ENCODE measurements around the gene MFAP5.

The MFAP5 gene, protein sequence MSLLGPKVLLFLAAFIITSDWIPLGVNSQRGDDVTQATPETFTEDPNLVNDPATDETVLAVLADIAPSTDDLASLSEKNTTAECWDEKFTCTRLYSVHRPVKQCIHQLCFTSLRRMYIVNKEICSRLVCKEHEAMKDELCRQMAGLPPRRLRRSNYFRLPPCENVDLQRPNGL

DNA sequence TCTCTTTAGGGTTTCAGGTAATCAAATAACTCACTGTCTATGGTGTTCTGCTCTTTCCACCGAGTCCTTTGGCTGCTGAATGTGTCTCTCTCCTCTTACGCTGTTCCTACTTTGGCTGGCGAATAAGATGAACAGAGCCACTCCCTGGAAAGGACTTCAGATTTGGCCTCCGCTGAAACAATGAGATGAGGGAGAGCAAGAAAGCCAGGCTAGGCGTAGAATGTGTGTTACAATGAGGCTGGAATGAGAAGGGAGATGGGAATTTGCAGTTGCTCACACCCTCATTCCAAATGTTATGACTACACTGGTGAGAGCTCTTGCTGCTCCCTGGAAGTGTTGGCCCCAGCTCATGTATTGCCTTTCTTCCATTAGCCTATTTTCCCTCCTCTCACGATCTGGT is at the start of gene MFAP5:
Gene MFAP5 (minus strand): TSS at position 234 of the 400 bp plus-strand sequence. CDS start 722 bp downstream, outside the sequence.
- no peak for DNase-seq

DNA sequence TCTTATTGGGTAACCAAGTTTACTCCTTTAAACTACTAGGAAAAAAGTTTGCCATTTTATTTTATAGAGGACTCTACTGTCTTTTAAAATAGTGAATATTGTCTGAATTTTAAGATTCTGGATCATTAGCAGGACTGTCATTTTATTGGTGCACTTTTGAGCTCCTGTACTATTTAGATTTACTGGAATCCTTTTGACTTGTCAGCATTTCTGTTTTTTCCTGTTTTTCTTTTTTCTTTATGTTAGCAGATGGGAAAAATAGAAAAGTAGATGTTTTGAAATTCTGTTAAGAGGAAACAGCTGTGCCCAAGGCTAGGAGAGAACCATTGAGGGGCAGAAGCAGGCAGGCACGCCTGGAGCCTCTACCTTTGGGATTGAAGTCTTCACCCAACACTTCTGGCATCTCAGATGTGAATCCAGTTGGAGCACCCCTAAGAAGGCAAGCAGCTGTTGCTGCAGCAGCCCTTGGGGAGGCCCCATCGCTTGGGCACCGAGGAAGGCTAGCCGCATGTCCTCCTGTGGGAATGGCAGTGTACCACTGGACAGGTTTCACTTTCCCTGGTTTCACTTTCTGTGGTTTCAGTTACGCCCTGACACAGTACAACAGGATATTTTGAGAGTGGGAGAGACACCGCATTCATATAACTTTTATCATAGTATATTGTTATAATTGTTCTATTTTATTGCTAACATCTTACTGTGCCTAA is 46.7 kb upstream of the MFAP5 start:
- DNase-seq, result no peak

DNA sequence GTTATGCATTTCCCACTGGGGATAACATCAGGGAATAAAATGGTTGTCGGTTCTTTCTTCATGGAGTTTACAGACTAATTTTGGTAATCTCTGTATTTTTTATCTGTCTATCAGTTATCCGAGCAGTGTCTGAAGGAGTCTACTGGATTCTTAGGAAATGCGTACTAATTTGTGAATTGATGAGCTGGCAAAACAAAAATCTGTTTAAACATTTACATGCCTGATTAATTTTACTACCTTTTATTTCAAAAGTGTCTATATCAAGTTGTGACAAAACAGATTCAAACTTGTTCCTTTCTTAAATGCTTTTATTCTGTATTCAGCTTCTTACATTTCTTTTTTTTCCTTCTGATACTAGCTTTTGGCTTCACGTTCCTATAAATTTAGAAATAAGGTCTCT is 39.5 kb upstream of the MFAP5 start:
- no peak for DNase-seq

DNA sequence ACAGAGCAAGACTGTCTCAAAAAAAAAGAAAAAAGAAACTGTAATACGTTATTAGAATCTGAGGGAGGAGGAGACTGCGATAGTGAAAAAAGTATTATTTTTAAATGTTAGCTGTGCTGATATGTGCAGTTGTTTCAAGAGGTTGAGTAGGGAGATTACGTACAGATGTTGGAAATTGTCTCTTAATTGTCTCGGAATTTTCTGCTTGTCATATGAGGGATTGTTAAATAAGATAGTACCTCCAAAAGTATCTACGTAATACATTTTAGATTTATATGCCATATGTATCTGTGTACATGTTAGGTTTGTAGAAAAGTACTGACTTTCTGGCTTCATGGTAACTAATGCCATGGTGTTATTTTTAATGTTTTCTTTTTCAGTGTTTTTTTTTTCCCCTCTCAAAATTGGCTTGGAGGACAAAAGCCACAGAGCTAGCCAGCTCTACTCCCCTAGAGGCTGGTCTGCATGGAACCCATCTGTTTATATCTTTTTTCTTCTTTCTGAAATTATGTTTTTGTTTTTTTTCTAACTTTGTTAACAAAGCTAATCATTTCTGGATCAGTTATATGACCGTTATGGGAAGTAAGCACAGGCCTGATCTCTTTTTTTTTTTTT is 38.5 kb upstream of the MFAP5 start:
- DNase-seq, result no peak

DNA sequence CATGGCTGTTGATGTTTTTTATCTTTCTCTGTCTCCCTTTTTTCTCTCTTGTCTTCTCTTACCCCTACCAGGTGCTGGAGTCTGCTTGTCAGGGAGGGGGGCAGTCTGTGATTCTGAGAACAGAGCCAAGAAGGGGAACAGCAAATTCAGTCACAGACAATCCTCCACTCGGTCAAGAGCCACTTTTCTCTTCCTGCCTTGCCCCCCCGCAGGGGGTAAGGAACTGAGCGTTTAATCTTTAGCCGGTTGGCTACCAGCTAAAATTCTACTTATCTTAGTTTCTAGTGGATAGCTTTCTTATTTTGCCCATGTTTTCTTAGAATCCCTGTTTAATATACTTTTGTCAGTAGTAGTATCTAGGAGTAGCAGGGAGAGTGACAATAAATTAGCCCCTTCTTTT is 37.1 kb upstream of the MFAP5 start:
- DNase-seq, result peak in 1 of 2 experiments; percentile 31

DNA sequence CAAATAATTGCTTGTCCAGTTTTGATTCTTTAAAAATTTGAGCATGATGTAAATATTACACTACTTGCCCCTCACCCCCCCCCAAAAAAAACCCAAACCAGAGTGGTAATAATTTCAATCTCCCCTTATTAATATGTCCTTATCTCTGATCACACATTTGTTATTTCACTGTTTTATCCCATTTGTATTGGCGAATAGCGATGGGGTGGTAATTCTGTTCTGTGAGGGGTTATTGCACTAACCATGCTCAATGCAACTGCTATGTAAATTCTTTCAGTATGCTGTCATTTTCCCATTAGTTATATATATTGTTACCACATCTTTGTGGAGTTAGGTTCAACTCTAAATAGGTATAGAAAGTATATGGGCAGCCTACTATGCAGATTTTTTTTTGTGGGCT is 36.3 kb upstream of the MFAP5 start:
- DNase-seq, result no peak

DNA sequence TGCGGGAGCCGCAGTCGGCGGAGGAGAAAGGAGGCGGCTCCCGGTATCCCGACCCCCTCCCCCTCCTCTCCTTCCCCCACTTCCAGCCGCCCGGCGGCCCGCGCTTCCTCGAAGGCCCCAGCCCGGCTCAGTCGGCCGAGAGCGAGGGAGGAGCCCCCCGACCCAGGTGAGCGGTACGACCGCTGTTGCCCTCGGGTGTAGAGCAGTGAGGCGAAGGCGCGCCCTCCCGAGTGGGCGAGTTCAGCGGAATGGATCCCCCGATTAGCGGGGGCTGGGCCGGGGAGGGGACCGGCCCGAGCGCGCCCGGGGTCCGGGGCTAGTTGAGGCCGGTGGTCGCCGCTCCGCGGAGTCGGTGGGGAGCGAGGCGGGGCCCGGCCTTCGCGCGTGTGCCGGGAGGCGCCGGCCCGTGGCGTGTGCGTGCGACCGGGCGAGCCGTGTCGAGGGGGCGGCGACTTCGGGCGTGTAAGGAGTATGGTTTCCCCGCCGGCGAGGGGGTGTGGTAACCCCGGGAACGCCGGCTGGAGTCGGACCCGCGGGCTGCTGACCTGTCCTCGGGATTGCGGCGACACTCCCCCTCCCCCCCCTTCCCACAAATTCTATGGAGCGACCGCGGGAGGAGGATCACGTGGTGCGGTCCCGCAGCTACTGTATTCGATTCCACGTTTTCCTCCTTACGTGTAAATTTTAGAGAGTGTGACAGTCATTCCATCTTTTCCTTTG is 35.7 kb upstream of the MFAP5 start:
- peak; percentile 26 to 33 for DNase-seq

DNA sequence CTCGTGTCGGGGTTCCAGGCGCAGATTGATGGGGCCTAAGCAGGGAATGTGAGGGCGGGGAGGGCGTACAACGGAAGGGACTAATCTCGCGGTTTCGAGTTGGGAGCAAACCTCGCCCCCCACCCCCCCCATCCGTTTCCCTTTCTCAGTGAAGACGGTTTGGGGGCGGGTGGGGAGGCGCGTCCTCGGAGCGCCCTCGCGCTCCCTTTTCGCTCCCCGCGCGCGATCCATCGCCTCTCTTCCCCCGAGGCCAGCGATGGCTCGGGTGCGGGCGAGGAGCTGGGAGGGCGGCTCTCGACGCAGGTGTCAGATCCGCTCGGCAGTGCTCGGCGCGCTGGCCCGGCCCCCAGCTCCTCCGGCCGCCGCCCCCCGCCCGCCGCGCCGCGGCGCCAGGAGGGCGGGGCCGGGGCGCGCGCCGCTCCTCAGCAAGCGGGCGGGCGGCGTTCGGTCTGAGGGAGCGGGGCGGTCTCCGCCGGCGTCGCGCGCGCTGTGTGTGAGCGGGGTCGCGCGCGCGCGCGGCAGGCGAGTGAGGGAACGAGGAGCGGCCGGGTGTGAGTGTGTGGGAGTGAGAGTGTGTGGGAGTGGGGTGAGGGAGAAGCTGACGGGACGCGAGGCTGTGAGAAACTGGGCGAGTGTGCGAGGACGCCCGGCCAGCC is 35.0 kb upstream of the MFAP5 start, which contains the start of gene RIMKLB:
Gene RIMKLB (plus strand): TSS at position 516 of the 656 bp plus-strand sequence. CDS start 15,876 bp downstream, outside the sequence.
- peak; percentile 57 to 69 for DNase-seq

DNA sequence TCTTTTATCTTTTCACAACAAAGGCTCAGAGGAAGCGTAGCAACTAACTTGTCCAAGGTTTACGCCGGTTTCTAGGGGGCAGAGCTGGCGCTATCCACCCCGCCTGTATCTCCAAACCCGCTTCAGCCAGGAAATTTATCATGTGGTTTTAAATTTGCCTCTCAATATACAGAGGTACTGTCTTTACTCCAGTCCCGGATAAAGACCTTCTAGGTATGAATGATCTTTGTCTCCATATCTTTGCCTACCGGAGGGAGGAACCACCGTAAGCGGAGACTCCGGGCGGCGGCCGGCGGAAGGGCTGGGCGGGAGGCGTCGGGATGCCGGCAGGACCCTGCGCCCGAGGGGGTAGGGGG is 34.5 kb upstream of the MFAP5 start:
- peak; percentile 32 to 53 for DNase-seq

DNA sequence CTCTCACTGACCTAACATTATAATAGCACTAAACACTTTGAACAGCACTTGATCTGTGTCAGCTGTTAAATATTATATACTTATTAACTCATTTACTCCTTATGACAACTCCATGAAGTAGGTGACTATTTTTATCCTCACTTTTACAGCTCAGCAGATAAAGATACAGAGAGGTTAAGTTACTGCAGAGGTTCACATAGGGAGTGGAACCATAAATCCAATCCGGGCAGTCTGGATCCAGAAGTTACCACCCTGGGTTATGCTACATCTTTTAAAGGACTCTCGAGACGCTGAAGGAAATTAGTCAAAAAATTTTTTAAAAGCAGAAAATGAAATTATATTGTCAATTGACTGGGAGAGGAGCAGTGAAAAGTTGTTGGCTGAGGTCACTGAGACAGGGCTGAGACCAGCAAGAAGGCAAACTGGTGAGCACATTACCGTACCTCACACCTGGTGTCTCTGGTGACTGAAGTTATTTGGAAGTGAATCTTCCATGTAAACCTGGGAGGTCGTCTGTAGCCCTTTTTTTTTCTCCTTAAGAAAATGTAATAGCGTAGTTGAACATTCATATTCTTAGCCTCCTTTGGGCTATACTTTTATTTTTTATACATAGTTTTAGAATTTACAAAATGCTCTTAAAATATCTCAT is 33.9 kb upstream of the MFAP5 start:
- DNase-seq, result no peak

DNA sequence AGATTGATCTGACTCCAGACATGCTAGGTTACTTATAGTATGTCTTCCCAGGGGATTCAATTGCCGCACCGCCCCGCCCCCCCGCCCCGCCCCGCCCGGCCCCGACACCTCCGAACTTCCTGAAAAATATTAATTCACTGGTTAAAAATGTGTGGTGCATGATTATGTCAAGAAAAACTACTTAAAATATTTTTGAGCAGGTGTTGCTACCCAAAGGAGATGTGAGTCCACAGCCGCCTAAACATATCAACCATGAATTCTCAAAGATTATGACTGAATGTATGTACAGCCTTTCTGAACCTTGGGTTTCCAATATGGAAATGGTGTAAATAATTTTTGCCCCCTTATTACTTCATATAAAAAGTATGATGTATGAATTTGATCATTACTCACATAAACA is 32.5 kb upstream of the MFAP5 start:
- DNase-seq, result no peak

DNA sequence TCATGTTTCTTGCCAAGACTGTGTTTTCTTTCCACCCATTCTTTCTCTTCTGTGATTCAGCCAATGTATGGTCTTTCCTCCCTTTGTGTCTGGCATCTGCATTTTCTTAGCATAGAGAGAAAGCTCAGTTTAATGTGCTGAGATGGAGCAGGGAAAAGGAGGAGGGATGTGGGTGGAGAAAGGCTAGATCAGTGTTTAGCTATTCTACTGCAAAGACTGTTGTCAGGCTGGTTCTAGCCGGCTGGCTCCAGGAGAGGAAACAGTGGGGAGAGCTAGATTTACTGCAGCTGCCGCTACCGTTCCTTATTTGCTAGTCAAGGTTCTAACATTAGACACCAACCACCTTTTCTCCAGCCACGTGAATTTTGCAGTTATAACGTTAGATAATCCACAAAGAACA is 29.9 kb upstream of the MFAP5 start:
- DNase-seq, result no peak

DNA sequence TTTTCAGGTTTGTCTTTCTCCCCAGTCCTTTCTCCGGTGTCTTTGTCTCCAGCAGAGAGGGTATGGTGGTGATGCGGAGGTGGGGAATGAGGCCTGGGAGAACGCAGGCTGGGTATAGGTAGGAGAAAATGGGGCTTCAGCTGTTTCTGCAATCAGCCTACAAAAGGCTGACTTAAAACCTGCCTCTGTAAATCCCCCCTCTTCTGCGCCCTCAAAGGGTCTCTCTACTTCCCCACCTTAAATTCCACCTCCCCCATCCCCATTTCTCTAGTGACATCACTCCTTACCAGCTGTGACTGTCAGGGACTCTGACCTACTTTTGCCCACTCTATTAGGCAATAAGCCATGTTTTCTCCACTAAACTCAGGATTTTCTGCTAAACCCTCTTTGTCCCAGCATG is 27.1 kb upstream of the MFAP5 start:
- no peak for DNase-seq

DNA sequence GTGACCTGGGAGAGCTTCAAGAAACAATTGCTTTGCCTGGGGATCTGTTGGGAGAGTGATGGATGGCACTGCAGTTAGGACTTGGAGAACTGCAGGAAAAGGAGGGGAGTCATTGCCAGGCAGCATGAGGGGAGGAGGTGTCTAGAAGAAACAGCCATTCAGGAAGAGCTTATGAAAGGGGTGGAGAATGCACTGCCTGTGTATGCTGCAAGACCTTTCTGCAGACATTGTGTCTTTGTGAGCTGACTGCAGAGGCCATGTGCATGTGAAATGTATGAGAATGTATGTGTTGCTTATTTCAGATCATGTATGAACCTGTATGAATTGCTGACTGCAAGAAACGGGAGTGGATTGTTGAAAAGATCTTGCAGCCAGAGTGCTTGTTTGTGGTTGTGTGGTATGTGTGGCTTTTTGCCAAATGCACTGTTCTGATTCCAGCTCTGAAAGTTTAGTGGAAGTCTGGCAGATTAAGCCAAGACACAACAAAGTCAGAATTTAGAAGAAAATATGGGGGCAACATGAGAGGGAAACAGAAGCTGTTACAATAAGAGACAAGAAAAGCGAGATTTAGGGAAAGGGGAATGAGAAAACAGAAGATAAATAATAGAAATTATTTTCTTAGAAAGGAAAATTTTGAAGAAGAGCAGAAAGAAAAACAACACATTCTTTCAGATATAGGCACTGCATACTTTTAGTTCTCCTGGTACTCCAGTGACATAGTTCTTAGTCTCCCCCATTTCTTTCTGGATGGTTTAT is 25.4 kb upstream of the MFAP5 start:
- DNase-seq, result peak; percentile 40 to 45

DNA sequence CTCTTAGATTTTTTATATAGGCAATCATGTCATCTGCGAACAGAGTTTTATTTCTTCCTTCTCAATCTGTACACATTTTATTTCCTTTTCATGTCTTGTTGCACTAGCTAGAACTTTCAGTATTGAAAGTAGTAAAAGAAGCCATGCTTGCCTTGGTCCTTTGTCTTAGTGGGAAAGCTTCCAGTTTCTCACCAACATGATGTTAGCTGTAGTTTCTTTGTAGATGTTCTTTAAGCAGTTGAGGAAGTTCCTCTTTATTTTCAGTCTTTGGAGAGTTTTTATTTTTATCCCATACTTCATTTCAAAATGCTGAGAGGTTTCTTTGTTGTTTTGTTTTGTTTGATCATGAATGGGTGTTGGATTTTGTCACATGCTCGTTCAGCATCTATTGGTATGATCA is 22.4 kb upstream of the MFAP5 start:
- no peak for DNase-seq

DNA sequence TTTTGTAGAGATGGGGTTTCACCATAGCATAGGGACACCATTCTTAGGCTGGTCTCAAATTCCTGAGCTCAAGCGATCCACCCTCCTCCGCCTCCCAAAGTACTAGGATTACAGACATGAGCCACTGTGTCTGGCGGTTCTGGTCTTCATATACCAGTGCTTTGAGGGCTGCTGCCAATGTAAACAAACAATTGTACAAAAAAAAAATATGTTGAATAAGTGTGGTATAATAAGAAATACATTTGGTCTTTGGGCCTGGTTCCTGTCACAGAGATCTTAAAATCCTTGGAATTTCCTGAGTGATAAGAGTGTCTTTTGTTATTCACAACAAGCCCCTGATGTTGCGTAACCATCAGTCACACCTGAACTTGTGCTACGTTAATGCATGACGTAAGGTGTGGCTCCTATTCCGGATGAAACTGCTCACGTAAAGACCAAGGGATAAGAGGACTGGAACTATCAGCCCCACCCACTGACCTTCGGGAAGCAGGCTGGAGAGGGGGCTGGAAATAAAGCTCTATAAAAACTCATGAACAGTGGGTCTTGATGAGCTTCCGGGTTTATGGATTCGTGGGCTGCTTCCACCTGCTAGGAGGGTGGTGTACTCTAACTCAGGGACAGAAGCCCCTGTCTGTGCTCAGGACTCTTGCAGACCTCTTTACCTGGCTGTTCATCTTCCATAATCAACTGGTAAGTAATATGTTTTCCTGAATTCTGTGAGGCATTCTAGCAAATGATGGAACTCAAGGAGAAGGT is 18.7 kb upstream of the MFAP5 start:
- DNase-seq, result no peak

DNA sequence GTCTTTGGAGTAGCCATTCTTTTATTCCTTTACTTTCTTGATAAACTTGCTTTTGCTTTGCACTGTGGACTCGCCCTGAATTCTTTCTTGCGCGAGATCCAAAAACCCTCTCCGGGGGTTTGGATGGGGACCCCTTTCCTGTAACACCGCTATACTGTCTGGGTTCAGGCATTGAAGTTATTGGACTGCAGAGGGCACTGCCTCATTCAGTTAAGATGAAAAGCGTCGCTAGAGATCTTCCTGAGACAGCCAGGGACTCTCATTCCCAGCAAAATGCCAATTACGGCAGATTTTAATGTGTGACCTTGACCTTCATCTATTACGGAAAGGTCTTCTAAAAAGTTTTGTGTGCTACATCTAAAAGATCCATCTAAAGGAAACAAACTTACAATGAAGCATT is 17.9 kb upstream of the MFAP5 start:
- DNase-seq, result no peak

DNA sequence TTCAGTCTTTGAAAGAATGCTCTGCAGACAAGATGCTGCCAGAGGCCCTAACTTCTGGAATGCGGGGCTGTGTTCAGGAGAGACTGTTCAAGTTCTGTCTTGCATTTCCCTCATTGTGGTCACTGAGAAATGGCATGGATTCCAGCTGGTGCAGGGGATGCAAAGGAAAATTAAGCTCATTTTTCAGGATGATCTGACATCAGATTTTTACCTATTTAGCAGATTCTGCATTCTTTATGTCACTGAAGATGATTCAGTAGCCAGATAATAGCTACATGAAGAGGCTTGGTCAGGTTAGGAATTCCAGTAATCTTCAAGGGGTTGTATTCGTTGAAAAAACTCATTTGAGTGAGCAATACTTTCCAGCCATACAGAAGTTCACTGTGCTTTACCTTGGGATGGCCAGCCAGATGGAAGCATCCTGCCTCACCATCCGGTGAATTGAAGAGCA is 16.1 kb upstream of the MFAP5 start:
- DNase-seq, result no peak

DNA sequence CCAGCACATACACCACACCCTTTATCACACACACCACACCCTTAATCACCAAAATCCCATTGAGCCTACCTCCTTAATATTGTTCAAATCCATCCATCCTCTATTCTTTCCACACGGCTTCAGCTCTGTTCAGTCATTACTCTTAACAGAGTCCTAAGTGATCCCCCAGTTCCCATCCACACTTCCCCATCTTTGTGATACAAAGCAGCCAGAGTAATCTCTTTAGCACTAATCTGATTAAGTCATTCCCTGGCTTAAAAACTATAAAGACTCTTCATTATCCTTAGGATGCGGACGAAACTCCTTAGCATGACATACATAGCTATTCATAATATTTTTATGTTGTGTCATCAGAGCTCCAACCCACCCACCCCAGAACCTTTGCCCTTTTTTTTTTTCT is 14.7 kb upstream of the MFAP5 start:
- no peak for DNase-seq

DNA sequence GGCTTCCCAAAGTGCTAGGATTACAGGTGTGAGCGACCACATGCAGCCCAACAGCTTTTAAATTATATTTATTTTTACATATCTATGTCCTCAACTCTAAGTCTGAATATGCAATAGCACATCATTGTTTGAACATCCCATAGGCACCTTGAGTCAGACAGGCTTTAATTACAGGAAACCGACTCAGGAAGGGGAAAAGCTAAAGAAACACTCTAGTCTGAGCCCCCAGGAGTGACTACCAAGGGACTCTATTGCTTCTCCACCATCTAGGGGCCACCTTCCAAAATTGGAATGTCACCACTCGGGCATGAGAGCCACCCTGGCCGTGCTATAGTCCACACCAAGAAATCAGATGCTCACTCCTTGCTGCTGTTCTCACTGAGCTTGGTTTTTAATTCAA is 14.0 kb upstream of the MFAP5 start:
- no peak for DNase-seq

DNA sequence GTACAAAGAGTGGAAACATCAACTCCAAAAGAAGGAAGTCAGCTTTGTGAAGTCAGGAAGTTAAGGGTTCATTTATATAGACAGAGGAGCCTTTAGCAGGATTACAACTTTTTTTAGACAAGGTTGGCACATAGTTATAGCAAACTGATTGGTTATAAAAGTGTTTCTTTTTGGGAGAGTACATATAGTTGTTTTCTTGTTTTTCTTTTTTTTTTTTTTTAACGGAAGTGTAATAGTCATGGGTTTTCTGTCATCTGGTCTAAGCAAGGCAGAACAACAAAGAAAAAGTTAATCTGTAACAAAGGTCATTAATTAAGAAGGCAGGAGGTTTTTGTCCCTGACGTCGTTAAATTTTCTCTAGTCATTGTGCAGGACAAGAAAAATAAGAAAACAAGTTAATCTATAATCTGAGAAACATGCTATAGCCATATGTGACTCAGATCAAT is 13.0 kb upstream of the MFAP5 start:
- DNase-seq, result peak in 1 of 2 experiments; percentile 3
